ENCODE results near the gene MS4A4E. TPM values are rescaled to one million over a fixed set of nuclear protein-coding genes. Genes with fewer than 3 reads are reported as not detected.
A peak's percentile ranks its signal among the peaks of the same experiment; 100 is the strongest.

Gene MS4A4E
- total and polyA plus RNA-seq, 2 donors (not counting 3 experiments of a cell fraction or from before 2014, with no cell fraction given), result not detected

DNA sequence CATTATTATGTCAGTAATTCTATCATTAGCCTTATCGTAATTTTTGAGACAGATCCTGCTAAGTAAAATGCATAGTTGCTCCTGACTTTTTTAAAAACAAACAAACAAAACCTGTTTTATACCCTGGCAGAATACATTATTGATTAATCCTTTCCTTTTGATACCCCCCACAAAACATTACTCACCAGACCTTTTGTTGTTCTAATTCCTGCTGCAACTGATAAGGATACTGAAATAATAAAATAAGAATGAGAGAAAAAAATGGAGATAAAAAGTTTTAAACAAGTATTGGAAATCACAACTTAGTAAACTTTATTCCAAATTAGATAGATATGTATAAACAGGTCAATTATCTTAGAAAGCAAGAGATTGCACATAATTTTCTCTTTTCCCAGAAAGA is 28.6 kb downstream of the MS4A4E start:
- H3K9ac ChIP-seq (replicated peaks; ENCODE audit: extremely low read depth, insufficient read depth, low read length), result peak overlapping the region; percentile 3
- H2AFZ ChIP-seq (ENCODE audit: low read depth, low read length), result no peak overlapping the region
- no peaks in the 10 kb centered on the region for H3K27me3 ChIP-seq (ENCODE audit: control insufficient read depth in 2 of 2, insufficient read depth in 2 of 2, low read length in 2 of 2)
- H3K27ac ChIP-seq (ENCODE audit: insufficient read depth, low read depth, low read length), result peak overlapping the region; percentile 43
- H3K4me2 ChIP-seq (ENCODE audit: insufficient read depth, low read length), result peak overlapping the region; percentile 46
- TF ChIP-seq JUN (IDR thresholded peaks at IDR 0.05; ENCODE audit: borderline replicate concordance, insufficient read depth, insufficient read length, low read depth) (peak; percentile 60), GATA2 (IDR thresholded peaks at IDR 0.05; ENCODE audit: insufficient read depth, insufficient read length, low read depth, low read length) (peak; percentile 51), FOS (IDR thresholded peaks at IDR 0.05; ENCODE audit: borderline replicate concordance, insufficient read depth, low read length) (peak; percentile 20), POLR2A (IDR thresholded peaks at IDR 0.05; ENCODE audit: low read depth, low read length) (no peak), MYC (IDR thresholded peaks at IDR 0.05; ENCODE audit: low read depth, low read length) (no peak)
- no peaks in the 10 kb centered on the region for H3K36me3 ChIP-seq (ENCODE audit: control insufficient read depth in 2 of 2, extremely low read depth in 1 of 2, insufficient read depth in 2 of 2, low read length in 2 of 2)
- no peaks in the 10 kb centered on the region for H3K9me3 ChIP-seq (replicated peaks; ENCODE audit: control insufficient read depth, insufficient read depth, low read length)
- DNase-seq (ENCODE audit: low read depth, low spot score), result peak; percentile 79
- intact Hi-C loops (cut with micrococcal nuclease) (loop anchor here (1.0 to 2.0 kb wide), 3 partner anchors 20 to 45 kb away; no protein-coding TSS in a partner anchor), dilution Hi-C loops (cut with MboI; ENCODE audit: extremely low pct_ligation_motif_present, low sequenced_read_pairs) (no loop called here)
- peaks cover 11% of the 10 kb centered on the region for H3K4me1 ChIP-seq (ENCODE audit: control insufficient read depth, extremely low read depth, insufficient read depth, low read length)
- ChIA-PET POLR2A (no interaction called here), CTCF (interaction anchor here (0.7 to 1.0 kb wide), 3 partner anchors 19 to 44 kb away, joined by 3 to 5 read pairs (median 3); no protein-coding TSS in a partner anchor)
- H3K9me1 ChIP-seq (replicated peaks; ENCODE audit: control insufficient read depth, extremely low read depth, insufficient read depth, low read length), result no peaks in the 10 kb centered on the region
- no TSS peak for BruUV-seq (replicated peaks)
- no peaks in the 10 kb centered on the region for H4K20me1 ChIP-seq (replicated peaks; ENCODE audit: control insufficient read depth, extremely low read depth, insufficient read depth, low read length)
- no peak overlapping the region for H3K4me3 ChIP-seq (replicated peaks in 1 of 3; ENCODE audit: insufficient read depth in 1 of 3, low read depth in 1 of 3, low read length in 3 of 3)
- FAIRE-seq, result peak; percentile 31
- no peaks in the 10 kb centered on the region for H3K79me2 ChIP-seq (ENCODE audit: control insufficient read depth, insufficient read depth, low read length)

GRCh38 chr11:60211206-60211605 is 31.7 kb downstream of the MS4A4E start:
- Histone ChIP-seq H3K9me1 (replicated peaks; ENCODE audit: control insufficient read depth, extremely low read depth, insufficient read depth, low read length) (no peaks in the 10 kb centered on the region), H3K9me3 (replicated peaks; ENCODE audit: control insufficient read depth, insufficient read depth, low read length) (no peaks in the 10 kb centered on the region), H3K4me1 (ENCODE audit: control insufficient read depth, extremely low read depth, insufficient read depth, low read length) (peaks cover 16% of the 10 kb centered on the region), H3K36me3 (ENCODE audit: control insufficient read depth in 2 of 2, extremely low read depth in 1 of 2, insufficient read depth in 2 of 2, low read length in 2 of 2) (no peaks in the 10 kb centered on the region), H3K9ac (replicated peaks; ENCODE audit: extremely low read depth, insufficient read depth, low read length) (no peak overlapping the region), H3K27me3 (ENCODE audit: control insufficient read depth in 2 of 2, insufficient read depth in 2 of 2, low read length in 2 of 2) (no peaks in the 10 kb centered on the region), H2AFZ (ENCODE audit: low read depth, low read length) (no peak overlapping the region), H3K4me2 (ENCODE audit: insufficient read depth, low read length) (no peak overlapping the region), H3K27ac (ENCODE audit: insufficient read depth, low read depth, low read length) (no peak overlapping the region), H3K4me3 (replicated peaks in 1 of 3; ENCODE audit: insufficient read depth in 1 of 3, low read depth in 1 of 3, low read length in 3 of 3) (no peak overlapping the region), H3K79me2 (ENCODE audit: control insufficient read depth, insufficient read depth, low read length) (no peaks in the 10 kb centered on the region), H4K20me1 (replicated peaks; ENCODE audit: control insufficient read depth, extremely low read depth, insufficient read depth, low read length) (no peaks in the 10 kb centered on the region)
- dilution Hi-C loops (cut with MboI; ENCODE audit: extremely low pct_ligation_motif_present, low sequenced_read_pairs), result no loop called here
- ChIA-PET CTCF (interaction anchor here (2.2 kb wide), 1 partner anchor 40 kb away, joined by 11 read pairs; no protein-coding TSS in a partner anchor), POLR2A (no interaction called here)
- BruUV-seq (replicated peaks), result no TSS peak
- no peak for FAIRE-seq
- intact Hi-C loops (cut with micrococcal nuclease), result no loop called here
- no peak for DNase-seq (ENCODE audit: low read depth, low spot score)
- no peak for TF ChIP-seq JUN (IDR thresholded peaks at IDR 0.05; ENCODE audit: borderline replicate concordance, insufficient read depth, insufficient read length, low read depth)
- TF ChIP-seq, protein P1, sequence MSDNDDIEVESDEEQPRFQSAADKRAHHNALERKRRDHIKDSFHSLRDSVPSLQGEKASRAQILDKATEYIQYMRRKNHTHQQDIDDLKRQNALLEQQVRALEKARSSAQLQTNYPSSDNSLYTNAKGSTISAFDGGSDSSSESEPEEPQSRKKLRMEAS (IDR thresholded peaks at IDR 0.05; ENCODE audit: insufficient read depth, insufficient read length), result no peak
- no peak for TF ChIP-seq POLR2AphosphoS5 (IDR thresholded peaks at IDR 0.05; ENCODE audit: insufficient read depth, low read depth, low read length)

Data from endothelial cell of umbilical vein (primary cell).